Thoracic aorta (tissue), 2 donors: ENCODE data around the gene CD3D. TPM values are rescaled to one million over a fixed set of nuclear protein-coding genes. Genes with fewer than 3 reads are reported as not detected.

Experiments
- ATAC-seq: fragments of 150-250 bp; one replicate; pipeline ENCODE4 v1.8.0; 2017; ENCODE audit warnings: low read depth; ENCODE audit not compliant: insufficient number of reproducible peaks, low FRiP score
- DNase-seq: peaks from one replicate; pipeline ENCODE4 v3.0.0-alpha.2; 2020; ENCODE audit warnings: low spot score
- H3K27ac ChIP-seq, 2 donors: fragments of 200-600 bp; sonication (generic); 1 replicate in 1 of 2; 2 replicates in 1 of 2; pipeline ENCODE4 v1.5.1; 2016; ENCODE audit warnings: mild to moderate bottlenecking in 2 of 2, moderate library complexity in 2 of 2
- H3K27me3 ChIP-seq: fragments of 200-600 bp; sonication (generic); replicated peaks from 2 replicates; pipeline ENCODE4 v1.6.0; 2016; ENCODE audit warnings: mild to moderate bottlenecking; ENCODE audit not compliant: insufficient read depth
- H3K36me3 ChIP-seq: fragments of 200-600 bp; sonication (generic); one replicate; pipeline ENCODE4 v1.5.1; 2016
- H3K4me1 ChIP-seq, 2 donors: fragments of 200-600 bp; sonication (generic); 1 replicate in 1 of 2; 2 replicates in 1 of 2; pipeline versions ENCODE4 v1.5.1 to v1.6.0; 2016; ENCODE audit warnings: low read depth in 2 of 2, mild to moderate bottlenecking in 1 of 2; ENCODE audit not compliant: control insufficient read depth in 1 of 2
- H3K4me3 ChIP-seq: fragments of 200-600 bp; sonication (generic); 2 replicates; pipeline ENCODE4 v1.5.1; 2016; ENCODE audit warnings: mild to moderate bottlenecking
- H3K9me3 ChIP-seq: fragments of 200-600 bp; sonication (generic); 2 replicates; pipeline ENCODE4 v1.5.1; 2016
- total RNA-seq, 2 donors: library from RNA; depleted of rRNA; stranded (reverse); fragments of >200 nt; gene quantifications; one replicate each; pipeline versions ENCODE4 v1.1.0 to v1.2.3, GENCODE V29; 2016
- TF ChIP-seq, protein P1 (sequence below): fragments of 200-600 bp; sonication (generic); IDR thresholded peaks from one replicate; pipeline ENCODE4 v1.5.1; 2019; ENCODE audit warnings: antibody characterized with exemption

CD3D gene
- 1 to 10 TPM; 1.6 to 5.8 TPM for total RNA-seq

- TF ChIP-seq, protein P1, sequence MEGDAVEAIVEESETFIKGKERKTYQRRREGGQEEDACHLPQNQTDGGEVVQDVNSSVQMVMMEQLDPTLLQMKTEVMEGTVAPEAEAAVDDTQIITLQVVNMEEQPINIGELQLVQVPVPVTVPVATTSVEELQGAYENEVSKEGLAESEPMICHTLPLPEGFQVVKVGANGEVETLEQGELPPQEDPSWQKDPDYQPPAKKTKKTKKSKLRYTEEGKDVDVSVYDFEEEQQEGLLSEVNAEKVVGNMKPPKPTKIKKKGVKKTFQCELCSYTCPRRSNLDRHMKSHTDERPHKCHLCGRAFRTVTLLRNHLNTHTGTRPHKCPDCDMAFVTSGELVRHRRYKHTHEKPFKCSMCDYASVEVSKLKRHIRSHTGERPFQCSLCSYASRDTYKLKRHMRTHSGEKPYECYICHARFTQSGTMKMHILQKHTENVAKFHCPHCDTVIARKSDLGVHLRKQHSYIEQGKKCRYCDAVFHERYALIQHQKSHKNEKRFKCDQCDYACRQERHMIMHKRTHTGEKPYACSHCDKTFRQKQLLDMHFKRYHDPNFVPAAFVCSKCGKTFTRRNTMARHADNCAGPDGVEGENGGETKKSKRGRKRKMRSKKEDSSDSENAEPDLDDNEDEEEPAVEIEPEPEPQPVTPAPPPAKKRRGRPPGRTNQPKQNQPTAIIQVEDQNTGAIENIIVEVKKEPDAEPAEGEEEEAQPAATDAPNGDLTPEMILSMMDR, result no peak
- H3K4me1 ChIP-seq, result no peaks in the 10 kb centered on the region
- no peak within 1 kb of the TSS for H3K27ac ChIP-seq
- H3K36me3 ChIP-seq, result no peaks in the 10 kb centered on the region
- no peaks in the 10 kb centered on the region for H3K27me3 ChIP-seq
- H3K4me3 ChIP-seq, result peak within 1 kb of the TSS; percentile 27
- ATAC-seq (no peak), DNase-seq (no peak)
- no peaks in the 10 kb centered on the region for H3K9me3 ChIP-seq
Measured at GRCh38 chr11:118342503-118343161, at the start of gene CD3D. Gene CD3D, minus strand, starts transcription at chr11:118342705. Its CDS starts 98 bp downstream, at chr11:118342607.

- Histone ChIP-seq H3K9me3 (no peaks in the 10 kb centered on the region), H3K36me3 (peaks cover 86% of the 10 kb centered on the region), H3K27ac (no peak overlapping the region), H3K27me3 (no peaks in the 10 kb centered on the region), H3K4me1 (no peaks in the 10 kb centered on the region), H3K4me3 (no peak overlapping the region)
- TF ChIP-seq, protein P1, result no peak
- ATAC-seq, result no peak
- no peak for DNase-seq
Measured at GRCh38 chr11:118383657-118384056, 41.2 kb upstream of the CD3D start.

- no peaks in the 10 kb centered on the region for H3K27me3 ChIP-seq
- peaks cover 88% of the 10 kb centered on the region for H3K36me3 ChIP-seq
- H3K4me3 ChIP-seq, result no peak overlapping the region
- DNase-seq, result no peak
- no peaks in the 10 kb centered on the region for H3K9me3 ChIP-seq
- no peaks in the 10 kb centered on the region for H3K4me1 ChIP-seq
- ATAC-seq, result no peak
- no peak overlapping the region for H3K27ac ChIP-seq
- TF ChIP-seq, protein P1, result no peak
Measured at GRCh38 chr11:118382954-118383353, 40.4 kb upstream of the CD3D start.

- no peaks in the 10 kb centered on the region for H3K9me3 ChIP-seq
- no peak for ATAC-seq
- TF ChIP-seq, protein P1, result no peak
- DNase-seq, result no peak
- H3K4me1 ChIP-seq, result no peaks in the 10 kb centered on the region
- H3K4me3 ChIP-seq, result no peak overlapping the region
- H3K27ac ChIP-seq, result no peak overlapping the region
- peaks cover 82% of the 10 kb centered on the region for H3K36me3 ChIP-seq
- H3K27me3 ChIP-seq, result no peaks in the 10 kb centered on the region
Measured at GRCh38 chr11:118380571-118380970, 38.1 kb upstream of the CD3D start.

- no peak overlapping the region for H3K27ac ChIP-seq
- no peak overlapping the region for H3K4me3 ChIP-seq
- no peaks in the 10 kb centered on the region for H3K27me3 ChIP-seq
- TF ChIP-seq, protein P1, result no peak
- H3K9me3 ChIP-seq, result no peaks in the 10 kb centered on the region
- ATAC-seq (no peak), DNase-seq (no peak)
- H3K36me3 ChIP-seq, result peaks cover 84% of the 10 kb centered on the region
- no peaks in the 10 kb centered on the region for H3K4me1 ChIP-seq
Measured at GRCh38 chr11:118379497-118379896, 37.0 kb upstream of the CD3D start.
